ENCODE measurements around the gene CFHR5.
"Not testable (repeated sequence)": the region's sequence is repeated elsewhere in the genome, so short reads cannot be mapped to it uniquely, and the experiment has no call there.

GRCh38 chr1:196982247-196982646, 4.9 kb downstream of the CFHR5 start:
- not testable (repeated sequence) for TF ChIP-seq CTCF (IDR thresholded peaks at IDR 0.05; ENCODE audit: low read depth, low read length, missing input control); RAD21 (IDR thresholded peaks at IDR 0.05); ATF3 (IDR thresholded peaks at IDR 0.05); TAF1 (conservative IDR thresholded peaks at IDR 0.05); REST (IDR thresholded peaks at IDR 0.05); NR2F2 (IDR thresholded peaks at IDR 0.05); MAX (IDR thresholded peaks at IDR 0.05); JUND (IDR thresholded peaks at IDR 0.05); GABPA (IDR thresholded peaks at IDR 0.05 in 1 of 2, conservative IDR thresholded peaks at IDR 0.05 in 1 of 2); ZBTB33 (IDR thresholded peaks at IDR 0.05); YY1 (IDR thresholded peaks at IDR 0.05)
